Kidney glomerular epithelial cell (primary cell): ENCODE results near the gene GFRA1.
A peak's percentile ranks its signal among the peaks of the same experiment; 100 is the strongest.

Experiments
- DNase-seq: peaks from one replicate; lab custom pipeline; 2025; lab: John Stamatoyannopoulos, UW

Gene GFRA1, protein sequence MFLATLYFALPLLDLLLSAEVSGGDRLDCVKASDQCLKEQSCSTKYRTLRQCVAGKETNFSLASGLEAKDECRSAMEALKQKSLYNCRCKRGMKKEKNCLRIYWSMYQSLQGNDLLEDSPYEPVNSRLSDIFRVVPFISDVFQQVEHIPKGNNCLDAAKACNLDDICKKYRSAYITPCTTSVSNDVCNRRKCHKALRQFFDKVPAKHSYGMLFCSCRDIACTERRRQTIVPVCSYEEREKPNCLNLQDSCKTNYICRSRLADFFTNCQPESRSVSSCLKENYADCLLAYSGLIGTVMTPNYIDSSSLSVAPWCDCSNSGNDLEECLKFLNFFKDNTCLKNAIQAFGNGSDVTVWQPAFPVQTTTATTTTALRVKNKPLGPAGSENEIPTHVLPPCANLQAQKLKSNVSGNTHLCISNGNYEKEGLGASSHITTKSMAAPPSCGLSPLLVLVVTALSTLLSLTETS

DNA sequence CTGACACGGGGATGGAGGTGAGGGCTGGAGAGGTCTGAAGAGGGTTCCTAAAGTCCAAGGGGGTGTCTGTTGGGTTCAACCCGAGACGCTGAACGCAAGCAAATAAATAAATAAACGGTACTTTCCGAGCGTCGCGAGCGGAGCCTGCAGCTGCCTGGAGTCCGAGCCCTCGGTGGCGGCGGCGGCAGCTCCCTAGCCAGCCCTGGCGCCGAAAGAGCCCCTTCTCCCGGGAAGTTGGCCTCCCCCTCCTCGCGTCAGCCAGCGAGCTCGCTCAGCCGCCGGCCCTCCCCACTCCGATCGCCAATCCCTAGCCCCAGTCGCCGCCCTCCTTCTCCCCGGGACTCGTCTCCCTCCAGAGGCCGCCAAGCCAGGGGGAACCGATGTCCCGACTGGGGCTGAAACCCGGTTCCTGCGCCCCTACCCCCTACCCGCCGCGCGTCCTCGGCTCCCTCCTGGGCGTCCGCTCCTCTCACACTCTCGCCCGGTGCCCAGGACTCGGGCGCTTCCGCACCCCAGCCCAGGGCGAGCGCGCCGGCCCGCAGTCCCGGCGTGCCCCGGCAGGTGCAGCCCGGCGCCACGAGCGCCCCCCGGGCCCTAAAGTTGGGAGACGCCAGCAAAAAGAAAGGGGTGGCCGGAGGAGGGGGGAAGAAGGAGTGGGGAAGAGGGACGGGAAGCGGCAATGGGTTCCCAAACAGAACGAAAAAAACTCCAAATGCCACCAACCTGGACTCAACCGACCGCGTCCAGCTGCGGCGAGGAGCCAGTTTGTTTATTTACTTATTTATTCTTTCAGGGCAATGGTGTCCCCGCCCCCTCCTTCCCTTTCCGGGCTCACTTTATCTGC is at the start of gene GFRA1:
Gene GFRA1, minus strand, starts transcription at position 767 of the 844 bp plus-strand sequence. CDS start 1,177 bp downstream, outside the sequence.
- DNase-seq: peak; percentile 41

DNA sequence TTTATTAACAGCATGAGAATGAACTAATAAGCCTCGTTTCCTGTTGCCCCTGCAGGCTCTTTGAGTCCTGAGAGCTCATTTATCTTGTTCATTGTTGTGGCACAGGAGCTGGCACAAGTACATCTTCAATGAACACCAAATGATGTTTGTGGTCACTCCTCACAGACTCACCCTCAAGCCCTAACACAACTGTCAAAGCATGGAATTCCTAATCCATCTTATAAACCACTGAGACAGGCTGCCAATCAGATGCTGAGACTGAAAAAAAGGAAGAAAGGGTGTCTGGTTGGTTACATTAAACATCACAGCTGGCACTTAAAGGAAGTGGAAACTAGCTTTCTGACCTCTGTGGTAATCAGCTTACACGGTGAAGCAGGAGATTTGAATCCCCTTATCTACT is 43.5 kb upstream of the GFRA1 start:
- DNase-seq: peak; percentile 6

DNA sequence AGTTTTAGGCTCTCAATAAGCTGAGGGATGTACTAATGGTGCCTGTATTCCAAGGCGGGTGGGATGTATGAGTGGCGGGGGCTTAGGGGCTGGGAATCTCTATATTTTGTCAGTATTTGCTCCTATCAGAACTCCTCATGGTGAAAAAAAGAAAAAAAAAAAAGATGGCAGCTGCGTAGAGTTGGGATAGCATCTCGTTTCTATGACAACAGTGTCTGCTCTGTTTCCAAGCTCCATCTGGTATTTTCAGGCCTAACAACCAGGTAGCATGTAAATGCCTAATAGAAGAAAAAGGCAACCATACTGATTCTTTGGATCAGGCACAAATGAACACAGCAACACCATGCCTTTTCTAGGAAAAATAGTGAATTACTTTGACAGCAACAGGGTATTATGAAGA is 39.5 kb upstream of the GFRA1 start:
- no peak for DNase-seq

DNA sequence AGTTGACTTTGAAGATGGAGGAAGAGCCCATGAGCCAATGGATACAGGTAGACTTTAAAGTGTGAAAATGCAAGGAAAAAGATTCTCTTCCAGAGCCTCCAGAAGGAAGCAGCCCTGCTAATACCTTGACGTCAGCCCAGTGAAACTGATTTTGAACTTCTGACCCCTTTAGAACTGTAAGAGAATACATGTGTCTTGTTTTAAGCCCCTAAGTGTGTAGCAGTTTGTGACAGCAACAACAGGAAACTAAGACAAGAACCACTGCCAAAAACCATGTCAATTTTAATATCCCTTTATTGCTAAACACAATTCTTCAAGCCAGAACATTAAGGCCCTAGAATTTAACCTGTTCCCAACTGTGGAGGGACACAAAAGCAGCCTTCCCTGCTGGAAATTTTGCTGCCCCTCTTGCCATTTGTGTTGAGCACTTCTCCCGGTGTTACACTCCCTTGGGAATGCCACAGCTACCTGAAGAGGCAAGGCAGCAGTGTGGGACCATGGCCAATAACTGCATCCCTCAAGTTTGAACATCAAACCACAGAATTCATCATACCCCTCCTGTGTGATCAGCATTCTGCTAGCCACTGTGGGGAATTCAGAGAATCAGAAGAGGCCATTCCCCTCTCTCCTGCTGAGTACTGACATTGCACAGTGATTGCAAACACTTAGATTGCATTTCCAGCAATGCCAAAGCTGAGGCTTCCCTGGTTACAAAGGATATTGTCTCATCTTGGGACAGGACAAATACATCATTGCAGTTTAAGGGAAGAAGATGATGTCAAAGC is 38.9 kb upstream of the GFRA1 start:
- no peak for DNase-seq

DNA sequence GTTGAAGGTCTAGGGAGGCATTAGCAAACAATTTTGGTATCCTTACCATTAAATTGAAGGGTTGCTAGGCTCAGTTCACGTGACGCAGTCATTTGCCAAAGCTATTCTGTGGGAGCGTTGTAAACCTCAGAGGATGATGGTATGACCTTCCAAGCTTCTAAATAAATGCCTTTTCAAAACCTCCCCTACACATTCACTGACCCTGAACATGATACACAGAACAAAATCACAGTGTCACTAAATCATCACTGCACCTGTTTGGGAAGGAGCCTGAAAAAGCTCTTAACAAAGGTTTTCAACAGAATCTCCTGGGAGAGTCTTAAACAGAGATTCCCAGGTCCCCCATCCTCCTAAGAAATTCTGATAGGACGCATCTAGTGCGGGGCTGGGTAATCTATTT is 38.0 kb upstream of the GFRA1 start:
- no peak for DNase-seq

DNA sequence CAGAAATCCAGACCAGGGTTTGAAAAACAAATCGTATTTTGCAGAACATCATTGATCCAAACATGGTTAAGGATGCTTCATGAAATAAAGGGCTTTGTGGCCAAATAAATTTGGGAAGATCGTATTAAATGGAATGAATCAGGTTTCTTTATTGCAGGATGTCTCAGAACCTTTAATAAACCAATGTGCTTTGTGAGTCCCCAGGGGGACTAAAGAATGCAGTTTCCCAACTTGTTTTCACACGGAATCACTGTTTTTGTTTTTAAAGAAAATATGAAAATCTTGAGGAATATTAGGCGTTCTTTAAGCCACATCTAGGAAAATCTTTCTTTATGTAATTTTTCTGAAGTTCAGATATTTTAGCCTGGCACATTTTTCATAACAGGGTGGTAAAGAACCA is 34.4 kb upstream of the GFRA1 start:
- DNase-seq: no peak

DNA sequence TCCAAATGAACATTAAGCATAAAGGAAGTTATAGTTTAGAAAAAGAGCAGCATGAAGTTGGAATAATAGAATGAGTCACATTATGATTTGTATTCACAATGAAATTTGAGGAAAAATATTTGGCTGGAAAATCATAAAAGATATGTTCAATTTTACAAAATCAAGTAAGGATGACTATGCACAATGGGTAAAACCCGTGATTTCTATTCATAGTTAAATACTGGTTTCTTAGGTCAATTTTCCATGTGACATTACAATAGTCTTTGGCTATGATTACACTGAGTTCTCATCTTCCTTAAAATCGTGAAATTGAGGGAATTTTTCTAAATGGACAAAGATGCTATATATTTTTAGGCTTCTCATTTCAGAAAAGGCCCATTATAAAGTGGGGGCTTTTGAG is 33.8 kb upstream of the GFRA1 start:
- no peak for DNase-seq

DNA sequence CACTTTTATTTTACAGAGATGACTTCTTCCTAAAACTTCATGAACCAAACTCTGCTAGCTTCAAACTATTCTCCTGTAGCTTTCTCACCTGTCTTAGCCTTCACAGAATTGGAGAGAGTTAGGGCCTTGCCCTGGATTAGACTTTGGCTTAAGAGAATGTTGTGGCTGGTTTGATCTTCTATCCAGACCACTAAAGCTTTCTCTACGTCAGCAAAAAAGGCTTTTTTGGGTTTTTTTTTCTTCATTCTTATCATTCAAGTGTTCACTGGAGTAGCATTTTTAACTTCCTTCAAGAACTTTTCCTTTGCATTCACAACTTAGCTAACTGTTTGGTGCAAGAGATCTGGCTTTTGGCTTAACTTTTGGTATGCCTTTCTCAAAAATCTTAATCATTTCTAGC is 31.9 kb upstream of the GFRA1 start:
- no peak for DNase-seq

DNA sequence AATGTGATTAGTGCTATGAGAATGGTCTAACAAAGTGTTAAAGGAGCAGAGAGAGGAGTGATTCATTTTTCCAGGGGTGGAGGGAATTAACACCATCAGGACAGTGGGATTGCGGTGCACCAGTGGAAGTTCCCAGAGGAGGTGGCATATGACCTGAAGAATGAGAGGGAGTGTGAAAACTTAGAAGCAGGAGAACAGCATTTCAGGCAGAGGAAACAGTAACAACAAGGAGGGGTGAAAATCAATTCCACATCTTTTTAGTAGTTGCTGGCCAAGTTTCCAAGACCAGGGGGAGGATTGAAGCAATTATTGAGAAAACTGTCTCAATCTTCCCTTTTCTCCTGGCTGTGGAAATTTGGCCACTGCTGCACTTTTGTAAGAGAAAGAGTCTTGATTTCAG is 27.5 kb upstream of the GFRA1 start:
- DNase-seq: no peak

DNA sequence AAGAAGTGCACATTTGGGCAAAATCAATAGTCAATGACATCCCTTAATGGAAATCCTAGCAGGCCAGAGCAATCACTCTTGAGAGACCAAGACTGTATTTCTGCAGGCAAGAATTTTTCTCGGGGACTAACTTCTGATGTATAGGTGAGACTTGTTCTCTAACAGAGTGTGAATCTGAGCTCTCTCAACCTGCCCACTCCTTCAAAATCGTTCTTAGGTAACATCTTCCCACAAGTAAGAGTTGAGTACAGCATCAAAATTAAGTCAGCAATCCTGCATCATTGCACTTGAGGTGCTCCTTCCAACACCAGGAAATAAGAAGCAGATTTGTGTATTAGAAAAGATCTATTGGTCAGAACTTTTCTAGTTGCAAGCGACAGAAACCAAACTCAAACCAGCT is 25.6 kb upstream of the GFRA1 start:
- no peak for DNase-seq

DNA sequence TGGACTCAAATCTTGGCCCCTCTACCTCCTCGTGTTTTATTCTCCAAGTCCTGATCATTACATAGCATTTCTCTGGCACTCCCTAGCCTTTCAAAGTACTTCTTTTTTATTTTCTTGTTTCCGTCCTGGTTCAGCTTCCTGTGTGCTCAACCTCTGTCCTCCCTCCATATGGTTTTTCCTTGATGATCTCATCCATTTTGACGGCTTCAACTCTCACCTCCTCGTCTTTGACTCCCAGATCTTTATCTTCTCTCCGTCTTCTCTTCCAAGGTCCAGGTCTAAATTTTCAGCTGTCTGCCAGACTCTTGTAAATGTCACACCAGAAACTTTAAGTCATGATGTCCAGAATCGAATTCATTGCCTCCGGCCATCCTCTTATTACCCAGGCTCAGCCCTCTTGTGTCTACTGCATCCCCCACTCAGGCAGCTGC is 23.3 kb upstream of the GFRA1 start:
- DNase-seq: no peak

DNA sequence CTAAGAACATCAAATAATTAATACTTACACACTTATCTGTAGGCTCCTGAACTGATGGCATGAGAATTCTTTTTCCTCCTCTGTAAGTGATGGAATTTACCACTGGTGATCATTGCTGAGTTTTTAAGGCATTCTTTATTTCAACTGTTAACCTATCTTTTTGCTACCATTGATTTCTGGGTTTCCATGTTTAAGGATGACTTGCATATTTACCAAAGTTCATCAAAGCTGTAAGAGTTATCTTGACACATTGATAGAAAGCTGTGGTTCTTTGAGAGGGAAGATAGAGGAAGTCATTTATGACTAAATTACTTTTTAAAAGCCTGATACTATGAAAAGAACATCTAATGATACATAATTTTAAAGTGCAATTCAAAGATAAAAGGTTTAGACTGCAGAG is 19.5 kb upstream of the GFRA1 start:
- DNase-seq: no peak

DNA sequence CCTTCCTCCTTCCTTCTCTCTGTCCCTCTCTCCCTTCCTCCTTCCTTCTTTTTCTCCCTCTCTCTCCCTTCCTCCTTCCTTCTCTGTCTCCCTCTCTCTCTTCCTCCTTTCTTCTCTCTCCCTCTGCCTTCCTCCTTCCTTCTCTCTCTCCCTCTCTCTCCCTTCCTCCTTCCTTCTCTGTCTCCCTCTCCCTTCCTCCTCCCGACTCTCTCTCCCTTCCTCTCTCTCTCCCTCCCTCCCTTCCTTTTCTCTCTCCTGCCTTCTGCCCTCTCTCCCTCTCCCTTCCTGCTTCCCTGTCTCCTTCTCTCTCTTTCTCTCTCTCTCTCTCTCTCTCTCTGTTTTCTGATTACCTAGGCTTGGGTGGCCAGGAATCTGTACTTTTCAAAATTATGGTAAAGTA is 16.6 kb upstream of the GFRA1 start:
- no peak for DNase-seq

DNA sequence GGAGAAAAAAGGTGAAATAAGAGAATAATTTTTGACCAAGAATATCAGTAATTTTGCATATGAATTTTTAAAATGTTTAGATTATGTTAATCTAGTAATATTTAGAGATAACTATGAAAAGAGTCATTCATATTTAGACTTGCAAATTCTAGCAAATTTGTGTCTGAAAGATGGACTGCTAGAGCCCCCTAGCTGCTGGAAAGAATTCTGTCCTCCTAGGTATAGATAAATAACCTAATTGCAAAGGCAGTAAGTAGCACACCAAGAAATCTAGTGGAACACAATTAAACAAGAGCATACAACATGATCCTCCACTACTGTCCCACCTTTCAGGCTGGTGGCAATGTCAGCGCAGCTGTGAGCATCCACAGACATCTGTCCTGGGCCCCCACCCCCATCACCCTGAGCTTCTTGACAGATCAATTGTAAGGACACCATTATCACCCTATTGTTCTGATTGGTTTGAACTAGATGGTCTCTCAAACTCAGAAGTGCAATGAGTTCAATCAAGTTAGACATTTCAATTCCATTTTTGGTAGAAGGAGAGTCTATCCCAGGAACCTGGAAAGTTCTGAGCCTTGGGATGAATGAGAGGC is 15.0 kb upstream of the GFRA1 start:
- peak; percentile 55 for DNase-seq

DNA sequence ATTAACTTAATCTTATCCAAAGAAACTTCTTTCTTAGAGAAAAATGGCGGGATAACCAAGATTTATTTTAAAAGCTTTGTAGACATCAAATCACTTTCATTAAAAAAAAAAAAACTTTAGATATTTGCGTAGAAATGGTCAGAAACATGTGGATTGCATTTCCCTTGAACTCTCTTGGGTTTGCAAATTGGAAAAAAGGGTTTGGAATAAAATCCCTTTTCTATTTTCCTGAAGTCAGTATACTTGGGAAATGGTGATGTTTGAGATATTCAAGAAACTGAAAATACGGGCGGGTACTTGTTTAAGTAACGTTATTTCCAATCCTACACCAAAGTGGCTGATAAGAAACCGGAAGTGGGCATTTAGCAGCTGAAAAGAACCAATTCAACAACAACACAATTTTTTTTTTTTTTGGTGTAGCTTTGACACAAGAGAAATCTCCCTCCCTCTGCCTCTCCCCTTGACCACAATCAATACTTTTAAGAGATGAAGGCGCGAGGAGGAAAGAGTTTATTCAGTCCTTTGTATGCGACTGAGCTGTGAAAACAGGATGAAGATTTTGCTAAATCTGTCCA is 13.7 kb upstream of the GFRA1 start:
- no peak for DNase-seq

DNA sequence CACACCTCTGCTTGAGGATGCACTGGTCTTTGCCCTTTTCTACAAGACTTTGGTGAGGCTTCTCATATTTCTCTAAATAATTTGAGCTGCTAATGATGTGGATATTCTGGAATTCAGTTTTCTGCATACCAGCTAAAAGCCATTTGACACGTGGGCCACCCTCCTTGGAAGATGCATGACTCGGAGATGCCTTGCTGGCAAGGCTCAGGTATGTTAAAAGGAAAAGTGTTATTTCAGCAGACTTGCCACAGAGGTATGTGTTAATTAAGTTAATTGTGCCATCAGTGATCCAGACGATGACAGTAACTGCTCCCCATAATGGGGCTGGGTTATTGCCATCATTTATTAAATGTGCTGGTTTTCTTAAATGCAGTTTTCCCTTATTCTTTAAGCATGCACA is 8.8 kb upstream of the GFRA1 start:
- DNase-seq: no peak

DNA sequence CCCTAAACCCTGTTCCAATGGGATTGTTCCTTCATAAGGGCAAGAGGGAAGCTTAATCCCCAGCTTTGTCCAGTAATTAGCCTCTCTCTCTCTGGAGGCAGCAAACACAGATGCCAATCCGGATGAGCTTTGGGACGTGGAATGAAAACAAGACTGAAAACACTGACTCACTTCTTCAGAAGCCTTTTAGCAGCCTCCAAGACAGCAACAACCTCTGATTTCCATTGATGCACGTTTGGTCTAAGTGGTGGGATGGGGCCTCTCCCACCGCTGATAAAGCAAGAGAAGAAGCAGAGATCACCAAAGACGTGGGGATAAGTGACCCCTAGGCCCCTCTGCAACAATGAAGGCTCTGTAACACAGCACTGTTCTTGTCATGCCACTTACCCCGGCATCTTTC is 5.8 kb upstream of the GFRA1 start:
- DNase-seq: no peak

DNA sequence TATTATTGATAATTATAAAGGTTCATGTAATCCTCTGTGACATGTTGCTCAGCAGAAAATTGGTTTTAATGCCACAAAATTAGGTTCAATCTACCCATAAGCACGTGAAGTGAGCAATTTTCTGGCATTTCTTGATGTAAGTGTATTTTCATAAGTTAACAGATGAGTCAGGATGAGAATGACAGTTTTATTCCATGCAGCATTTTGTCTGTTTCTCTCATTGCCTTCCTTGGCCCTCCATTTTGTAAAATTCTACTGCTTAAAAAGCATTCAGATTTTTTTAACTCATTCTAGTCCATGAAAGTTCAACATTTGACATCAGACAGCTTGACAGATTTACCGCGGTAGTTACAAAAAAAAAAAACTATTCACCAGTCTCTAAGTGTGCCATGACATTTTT is 4.0 kb upstream of the GFRA1 start:
- DNase-seq: no peak

DNA sequence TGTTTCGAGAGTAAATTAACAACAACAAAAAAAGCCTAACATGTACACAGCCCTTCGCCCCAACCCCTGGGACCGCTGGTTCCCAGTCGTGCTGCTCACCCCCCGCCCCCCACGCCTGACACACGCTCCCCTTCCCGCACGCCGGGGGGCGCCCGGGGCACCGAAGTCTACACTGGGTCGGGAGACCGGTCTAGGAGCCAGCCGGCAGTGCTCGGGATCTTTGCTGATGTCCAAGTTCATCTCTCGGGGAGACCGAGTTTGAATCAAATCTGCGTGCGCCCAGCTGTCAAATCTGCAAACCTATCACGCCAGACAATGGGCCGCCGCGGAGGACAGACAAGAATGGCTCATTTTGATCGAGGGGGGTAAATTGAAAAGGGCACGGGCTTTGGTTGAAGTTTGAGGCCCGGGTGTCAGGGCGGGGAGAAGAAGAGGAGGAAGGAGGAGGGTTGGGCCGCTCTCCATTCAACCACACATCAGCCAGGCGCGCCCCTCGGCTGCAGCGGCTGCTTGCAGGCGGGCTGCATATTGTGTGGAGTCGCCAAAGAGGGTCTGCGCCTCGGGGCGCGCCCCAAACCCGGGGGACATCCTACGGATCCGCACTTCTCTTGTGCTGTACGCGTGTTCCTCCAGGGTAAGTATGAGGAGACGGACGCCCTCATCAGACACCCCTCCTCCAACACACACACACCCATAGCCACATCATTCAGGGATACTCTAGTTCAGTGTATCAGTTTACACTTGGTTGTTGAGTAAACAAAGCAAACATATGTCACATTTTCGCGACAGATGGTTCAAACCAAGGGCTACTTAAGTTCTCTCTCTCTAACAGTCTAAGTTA is 1.3 kb upstream of the GFRA1 start:
- peak; percentile 44 for DNase-seq

DNA sequence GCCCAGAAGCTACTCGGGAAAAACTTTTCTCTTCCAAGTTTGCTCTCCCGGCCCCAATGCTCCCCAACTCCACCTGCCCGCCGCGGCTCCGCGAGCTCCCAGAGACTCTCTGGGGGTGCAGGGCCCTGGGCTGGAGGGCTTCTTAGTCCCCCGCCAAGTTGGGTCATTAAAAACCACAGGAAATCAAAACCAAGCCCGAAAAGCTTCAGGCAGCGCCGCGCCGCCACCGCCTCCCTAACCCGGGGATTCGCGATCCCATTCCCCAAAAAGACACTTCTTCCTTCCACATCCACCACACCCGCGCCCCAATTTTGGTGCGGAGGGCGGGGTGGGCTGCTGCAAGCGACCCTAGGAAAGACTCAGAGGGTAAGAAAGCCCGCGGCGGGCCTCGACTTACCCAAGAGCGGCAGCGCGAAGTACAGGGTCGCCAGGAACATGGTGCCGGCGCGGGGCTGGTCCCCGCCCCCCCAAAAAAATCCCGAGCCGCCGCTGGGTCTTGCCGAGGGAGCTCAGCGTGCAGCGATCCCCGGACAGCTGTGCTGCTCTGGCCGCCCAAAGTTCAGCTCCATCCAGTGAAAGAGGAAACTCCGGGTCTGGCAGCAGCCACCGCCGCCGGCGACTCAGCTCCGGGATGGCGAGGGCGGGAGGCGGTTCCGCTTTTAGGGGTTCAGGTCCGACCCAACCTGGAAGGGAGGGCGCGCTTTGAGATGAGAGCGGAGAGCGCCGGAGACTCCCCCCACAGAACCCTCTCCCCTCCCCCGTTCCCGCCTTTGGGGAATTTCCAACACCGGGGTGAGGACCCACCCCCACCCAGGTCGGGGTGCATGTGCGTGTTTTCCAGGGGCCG is 1.2 kb downstream of the GFRA1 start:
- DNase-seq: no peak
